ENCODE data around the gene CDC23. TPM values are rescaled to one million over a fixed set of nuclear protein-coding genes. Genes with fewer than 3 reads are reported as not detected.

The CDC23 gene
- total RNA-seq, 4 donors from 2014 or later: 7.7 to 11.7 (median 10.4) TPM

- TF ChIP-seq CTCF (IDR thresholded peaks at IDR 0.05 in 4 of 5, conservative IDR thresholded peaks at IDR 0.05 in 1 of 5): no peak
- no peak for TF ChIP-seq POLR2A (IDR thresholded peaks at IDR 0.05)
- intact Hi-C loops (cut with DNase I; ENCODE audit: low total_unique reads): no loop called here
Measured at GRCh38 chr5:138182808-138183207, 30.3 kb downstream of the CDC23 start.

GRCh38 chr5:138180841-138181240 is 32.3 kb downstream of the CDC23 start:
- no peak overlapping the region for H3K4me3 ChIP-seq
- no peak for TF ChIP-seq POLR2A (IDR thresholded peaks at IDR 0.05)
- H3K27ac ChIP-seq: no peak overlapping the region
- H3K36me3 ChIP-seq: peaks cover 0 to 21% of the 10 kb centered on the region in 2 donors
- DNase-seq (no peak), ATAC-seq (no peak)
- H3K4me1 ChIP-seq: peaks cover 17 to 19% of the 10 kb centered on the region in 2 donors
- in situ Hi-C loops (cut with MboI; ENCODE audit: low sequenced_read_pairs in 4 of 4): no loop called here
- intact Hi-C loops (cut with DNase I; ENCODE audit: low total_unique reads): no loop called here
- no peaks in the 10 kb centered on the region for H3K27me3 ChIP-seq
- no peaks in the 10 kb centered on the region for H3K9me3 ChIP-seq

More at GRCh38 chr5:138182808-138183207, 30.3 kb downstream of the CDC23 start:
- Histone ChIP-seq H3K27ac (no peak overlapping the region), H3K9me3 (no peaks in the 10 kb centered on the region), H3K4me1 (peaks cover 7 to 9% of the 10 kb centered on the region in 2 donors), H3K27me3 (no peaks in the 10 kb centered on the region), H3K4me3 (no peak overlapping the region), H3K36me3 (peaks cover 0 to 26% of the 10 kb centered on the region in 2 donors)
- no peak for ATAC-seq
- no peak for DNase-seq
- in situ Hi-C loops (cut with MboI; ENCODE audit: low sequenced_read_pairs in 4 of 4): no loop called here

GRCh38 chr5:138180183-138180782 is 32.8 kb downstream of the CDC23 start:
- H3K27me3 ChIP-seq: no peaks in the 10 kb centered on the region
- ATAC-seq (no peak), DNase-seq (no peak)
- no peak overlapping the region for H3K4me3 ChIP-seq
- in situ Hi-C loops (cut with MboI; ENCODE audit: low sequenced_read_pairs in 4 of 4) (no loop called here), intact Hi-C loops (cut with DNase I; ENCODE audit: low total_unique reads) (no loop called here)
- H3K4me1 ChIP-seq: peaks cover 17 to 19% of the 10 kb centered on the region in 2 donors
- H3K36me3 ChIP-seq: peaks cover 0 to 20% of the 10 kb centered on the region in 2 donors
- no peak for TF ChIP-seq CTCF (IDR thresholded peaks at IDR 0.05 in 4 of 5, conservative IDR thresholded peaks at IDR 0.05 in 1 of 5)
- no peak for TF ChIP-seq POLR2A (IDR thresholded peaks at IDR 0.05)
- H3K9me3 ChIP-seq: no peaks in the 10 kb centered on the region
- no peak overlapping the region for H3K27ac ChIP-seq

- Histone ChIP-seq H3K4me1 (peaks cover 17 to 19% of the 10 kb centered on the region in 2 donors), H3K27me3 (no peaks in the 10 kb centered on the region), H3K9me3 (no peaks in the 10 kb centered on the region), H3K27ac (peak overlapping the region in 2 of 4 donors; percentile 88 to 96), H3K36me3 (peaks cover 0 to 21% of the 10 kb centered on the region in 2 donors), H3K4me3 (peak overlapping the region; percentile 80 to 95 (median 92))
- in situ Hi-C loops (cut with MboI; ENCODE audit: low sequenced_read_pairs in 4 of 4): no loop called here
- no peak for ATAC-seq
- no peak for DNase-seq
- no peak for TF ChIP-seq POLR2A (IDR thresholded peaks at IDR 0.05)
- intact Hi-C loops (cut with DNase I; ENCODE audit: low total_unique reads): loop anchor here (2.0 to 5.0 kb wide), 3 partner anchors 33 to 427 kb away; partner anchors contain the start of genes CDC23 and HNRNPA0
Measured at GRCh38 chr5:138179277-138179857, 33.8 kb downstream of the CDC23 start.

GRCh38 chr5:138178516-138179276 is 34.4 kb downstream of the CDC23 start, which contains the start of the genes BRD8 and KIF20A:
TSS of gene BRD8 (minus strand) at chr5:138178630. CDS start at chr5:138178614, 16 bp downstream.
TSS of gene KIF20A (plus strand) at chr5:138179112. CDS start at chr5:138179681, 569 bp downstream.
- intact Hi-C loops (cut with DNase I; ENCODE audit: low total_unique reads): loop anchor here (2.0 to 5.0 kb wide), 3 partner anchors 34 to 426 kb away; partner anchors contain the start of genes CDC23 and HNRNPA0
- TF ChIP-seq CTCF (IDR thresholded peaks at IDR 0.05 in 4 of 5, conservative IDR thresholded peaks at IDR 0.05 in 1 of 5) (no peak), POLR2A (IDR thresholded peaks at IDR 0.05) (peak in 1 of 2 donors; percentile 48)
- peak; percentile 99 for ATAC-seq

More at GRCh38 chr5:138178516-138179276, 34.4 kb downstream of the CDC23 start, which contains the start of the genes BRD8 and KIF20A:
- no peaks in the 10 kb centered on the region for H3K9me3 ChIP-seq
- H3K27ac ChIP-seq: peak within 1 kb of the TSS; percentile 88 to 96 (median 95)
- in situ Hi-C loops (cut with MboI; ENCODE audit: low sequenced_read_pairs in 4 of 4): no loop called here
- peaks cover 0 to 28% of the 10 kb centered on the region in 2 donors for H3K36me3 ChIP-seq
- peak within 1 kb of the TSS; percentile 80 to 95 (median 92) for H3K4me3 ChIP-seq
- peak; percentile 95 to 98 for DNase-seq
- no peaks in the 10 kb centered on the region for H3K27me3 ChIP-seq
- peaks cover 17 to 19% of the 10 kb centered on the region in 2 donors for H3K4me1 ChIP-seq
